Parathyroid adenoma (tissue), 2 donors: ENCODE measurements around the gene IZUMO2.

Experiments used
- H2AFZ ChIP-seq: fragments of 300-600 bp; sonication (generic); one replicate; pipeline ENCODE4 v1.7.0; 2017; ENCODE audit warnings: antibody characterized with exemption, mild to moderate bottlenecking
- H3K27ac ChIP-seq: fragments of 300-600 bp; sonication (generic); one replicate; pipeline ENCODE4 v1.7.0; 2017
- H3K27me3 ChIP-seq: fragments of 300-600 bp; sonication (generic); one replicate; pipeline ENCODE4 v1.7.0; 2017; ENCODE audit warnings: low read length; ENCODE audit not compliant: control insufficient read depth, insufficient read depth
- H3K36me3 ChIP-seq: fragments of 300-600 bp; sonication (generic); one replicate; pipeline ENCODE4 v1.7.0; 2017; ENCODE audit warnings: low read length; ENCODE audit not compliant: control insufficient read depth, insufficient read depth
- H3K4me1 ChIP-seq: fragments of 300-600 bp; sonication (generic); one replicate; pipeline ENCODE4 v1.7.0; 2017; ENCODE audit warnings: control low read depth
- H3K4me2 ChIP-seq: fragments of 300-600 bp; sonication (generic); one replicate; pipeline ENCODE4 v1.7.0; 2017; ENCODE audit warnings: low read length
- H3K4me3 ChIP-seq: fragments of 300-600 bp; sonication (generic); one replicate; pipeline ENCODE4 v1.7.0; 2017; ENCODE audit warnings: low read depth, low read length
- H3K79me2 ChIP-seq: fragments of 300-600 bp; sonication (generic); one replicate; pipeline ENCODE4 v1.7.0; 2017; ENCODE audit warnings: control low read depth
- H3K9ac ChIP-seq: fragments of 300-600 bp; sonication (generic); one replicate; pipeline ENCODE4 v1.7.0; 2017; ENCODE audit warnings: mild to moderate bottlenecking
- H3K9me3 ChIP-seq: fragments of 300-600 bp; sonication (generic); one replicate; pipeline ENCODE4 v1.7.0; 2017; ENCODE audit warnings: low read length; ENCODE audit not compliant: control insufficient read depth
- TF ChIP-seq, protein P1 (sequence below): fragments of 300-600 bp; sonication (generic); IDR thresholded peaks from one replicate; pipeline ENCODE4 v1.7.0; 2017; ENCODE audit warnings: antibody characterized with exemption, mild to moderate bottlenecking
- donor health status: primary hyperparathyroidism.

Gene IZUMO2

DNA sequence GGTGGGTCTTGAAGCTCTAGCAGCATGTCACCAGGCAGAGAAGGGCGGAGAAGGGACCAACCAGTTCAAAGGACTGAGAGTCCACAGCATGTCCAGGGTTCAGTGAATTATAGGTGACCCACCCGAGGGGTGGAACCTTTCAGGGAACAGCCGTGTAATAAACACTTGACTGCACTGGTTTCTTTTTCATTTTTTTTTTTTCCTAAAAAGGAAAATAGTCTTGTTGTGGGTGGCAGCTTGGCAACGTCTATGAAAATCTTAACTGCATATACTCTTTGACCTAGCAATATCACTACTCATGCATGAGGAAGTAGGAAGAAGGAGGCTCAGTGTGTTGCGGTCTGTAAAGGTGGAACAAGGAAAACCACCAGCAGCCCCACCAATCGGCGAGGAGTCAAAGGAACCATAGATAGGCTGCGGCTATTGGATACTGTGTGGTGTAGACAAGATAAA, 27.4 kb upstream of the IZUMO2 start:
- Histone ChIP-seq H3K4me1 (no peaks in the 10 kb centered on the region), H3K27me3 (no peaks in the 10 kb centered on the region), H3K9me3 (no peaks in the 10 kb centered on the region), H3K4me2 (no peak overlapping the region), H3K79me2 (no peaks in the 10 kb centered on the region), H3K27ac (no peak overlapping the region), H3K9ac (no peak overlapping the region), H3K36me3 (no peaks in the 10 kb centered on the region), H2AFZ (no peak overlapping the region), H3K4me3 (no peak overlapping the region)
- TF ChIP-seq, protein P1, sequence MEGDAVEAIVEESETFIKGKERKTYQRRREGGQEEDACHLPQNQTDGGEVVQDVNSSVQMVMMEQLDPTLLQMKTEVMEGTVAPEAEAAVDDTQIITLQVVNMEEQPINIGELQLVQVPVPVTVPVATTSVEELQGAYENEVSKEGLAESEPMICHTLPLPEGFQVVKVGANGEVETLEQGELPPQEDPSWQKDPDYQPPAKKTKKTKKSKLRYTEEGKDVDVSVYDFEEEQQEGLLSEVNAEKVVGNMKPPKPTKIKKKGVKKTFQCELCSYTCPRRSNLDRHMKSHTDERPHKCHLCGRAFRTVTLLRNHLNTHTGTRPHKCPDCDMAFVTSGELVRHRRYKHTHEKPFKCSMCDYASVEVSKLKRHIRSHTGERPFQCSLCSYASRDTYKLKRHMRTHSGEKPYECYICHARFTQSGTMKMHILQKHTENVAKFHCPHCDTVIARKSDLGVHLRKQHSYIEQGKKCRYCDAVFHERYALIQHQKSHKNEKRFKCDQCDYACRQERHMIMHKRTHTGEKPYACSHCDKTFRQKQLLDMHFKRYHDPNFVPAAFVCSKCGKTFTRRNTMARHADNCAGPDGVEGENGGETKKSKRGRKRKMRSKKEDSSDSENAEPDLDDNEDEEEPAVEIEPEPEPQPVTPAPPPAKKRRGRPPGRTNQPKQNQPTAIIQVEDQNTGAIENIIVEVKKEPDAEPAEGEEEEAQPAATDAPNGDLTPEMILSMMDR: no peak

DNA sequence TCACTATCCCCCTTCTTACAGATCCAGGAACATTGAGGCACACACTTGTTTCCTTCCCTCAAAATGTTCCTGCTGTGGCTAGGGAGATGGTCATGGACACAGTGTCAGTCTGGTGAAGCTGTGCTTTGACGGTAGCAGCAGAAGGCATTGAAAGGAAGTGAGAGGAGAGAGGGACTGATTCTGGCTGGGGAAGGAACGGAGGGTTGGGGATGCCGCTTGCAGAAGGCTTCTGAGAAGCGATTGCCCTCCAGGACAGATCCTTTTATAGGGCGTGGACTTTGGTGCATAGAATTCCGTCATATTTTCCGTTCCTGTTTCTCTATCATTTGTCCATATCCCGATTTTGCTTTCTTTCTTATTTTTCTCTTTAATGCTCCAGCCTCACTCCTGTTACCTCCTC, 26.2 kb upstream of the IZUMO2 start:
- no peaks in the 10 kb centered on the region for H3K4me1 ChIP-seq
- H3K4me3 ChIP-seq: no peak overlapping the region
- no peaks in the 10 kb centered on the region for H3K9me3 ChIP-seq
- no peaks in the 10 kb centered on the region for H3K36me3 ChIP-seq
- H2AFZ ChIP-seq: no peak overlapping the region
- no peaks in the 10 kb centered on the region for H3K27me3 ChIP-seq
- no peaks in the 10 kb centered on the region for H3K79me2 ChIP-seq
- TF ChIP-seq, protein P1: no peak
- no peak overlapping the region for H3K27ac ChIP-seq
- H3K9ac ChIP-seq: no peak overlapping the region
- no peak overlapping the region for H3K4me2 ChIP-seq

DNA sequence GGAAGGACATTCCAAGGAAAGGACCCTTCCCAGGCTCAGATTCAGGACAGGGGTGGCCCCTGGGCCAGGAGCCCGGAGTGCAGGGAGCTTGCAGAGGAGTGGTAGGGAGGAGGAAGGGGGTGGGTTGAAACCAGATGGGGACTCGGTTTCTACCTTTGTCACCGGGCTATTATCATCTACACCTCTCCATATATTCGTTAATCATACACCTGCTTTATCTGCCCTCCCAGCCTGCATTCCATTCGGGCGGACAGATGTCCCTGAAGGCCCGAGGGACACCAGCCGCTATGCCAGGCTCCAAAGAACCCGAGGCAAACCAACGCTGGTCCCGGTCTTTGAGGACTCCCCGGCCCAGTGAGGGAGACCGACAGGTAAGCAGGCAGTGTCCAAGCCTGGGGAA, 24.9 kb upstream of the IZUMO2 start:
- TF ChIP-seq, protein P1: no peak
- H3K27me3 ChIP-seq: no peaks in the 10 kb centered on the region
- H3K79me2 ChIP-seq: no peaks in the 10 kb centered on the region
- no peaks in the 10 kb centered on the region for H3K9me3 ChIP-seq
- H3K36me3 ChIP-seq: no peaks in the 10 kb centered on the region
- H3K4me2 ChIP-seq: no peak overlapping the region
- no peak overlapping the region for H3K4me3 ChIP-seq
- H3K4me1 ChIP-seq: no peaks in the 10 kb centered on the region
- H3K27ac ChIP-seq: no peak overlapping the region
- H3K9ac ChIP-seq: no peak overlapping the region
- no peak overlapping the region for H2AFZ ChIP-seq

DNA sequence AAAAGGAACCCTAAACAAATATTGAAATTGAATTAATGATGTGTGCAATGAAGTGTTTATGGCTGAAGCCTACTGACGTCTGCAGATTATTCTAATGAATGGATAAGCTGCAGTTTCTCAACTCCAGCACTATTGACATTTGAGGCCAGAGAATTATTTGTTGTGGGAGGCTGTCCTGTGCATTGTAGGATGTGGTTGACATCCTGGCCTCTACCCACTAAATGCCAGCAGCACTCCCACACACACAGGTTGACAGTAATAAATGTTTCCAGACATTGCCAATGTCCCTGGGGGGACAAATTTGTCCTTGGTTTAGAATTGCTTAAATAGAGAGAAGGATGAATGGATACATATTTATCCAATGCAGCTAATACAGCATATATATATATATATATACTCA, 21.1 kb upstream of the IZUMO2 start:
- no peaks in the 10 kb centered on the region for H3K9me3 ChIP-seq
- H3K79me2 ChIP-seq: no peaks in the 10 kb centered on the region
- no peak overlapping the region for H3K4me3 ChIP-seq
- no peak overlapping the region for H3K4me2 ChIP-seq
- H2AFZ ChIP-seq: no peak overlapping the region
- no peaks in the 10 kb centered on the region for H3K27me3 ChIP-seq
- no peaks in the 10 kb centered on the region for H3K4me1 ChIP-seq
- H3K36me3 ChIP-seq: no peaks in the 10 kb centered on the region
- no peak overlapping the region for H3K9ac ChIP-seq
- TF ChIP-seq, protein P1: no peak
- H3K27ac ChIP-seq: no peak overlapping the region

DNA sequence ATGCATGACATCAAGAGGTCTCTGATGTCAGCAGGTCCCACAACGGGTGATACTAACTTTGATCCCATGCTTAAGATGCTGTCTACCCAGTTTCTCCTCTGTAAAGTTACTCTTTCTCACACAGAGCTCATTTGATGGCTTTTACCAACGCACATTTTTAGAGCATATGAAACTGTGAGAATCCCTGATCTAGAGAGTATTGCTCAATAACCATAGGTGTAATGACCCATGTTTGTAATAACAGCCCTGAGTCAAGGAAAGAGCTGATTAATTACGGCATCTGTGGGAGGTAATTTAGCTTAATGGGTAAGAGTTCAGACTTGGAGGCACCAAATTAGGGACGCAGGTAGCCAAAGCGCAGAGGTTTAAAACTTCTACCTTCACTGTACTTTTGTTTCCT, 18.0 kb upstream of the IZUMO2 start:
- Histone ChIP-seq H3K9ac (no peak overlapping the region), H3K27me3 (no peaks in the 10 kb centered on the region), H3K4me1 (no peaks in the 10 kb centered on the region), H3K4me2 (no peak overlapping the region), H3K9me3 (no peaks in the 10 kb centered on the region), H2AFZ (no peak overlapping the region), H3K36me3 (no peaks in the 10 kb centered on the region), H3K79me2 (no peaks in the 10 kb centered on the region), H3K4me3 (no peak overlapping the region), H3K27ac (no peak overlapping the region)
- TF ChIP-seq, protein P1: no peak
